ENCODE measurements around the gene NOL9. TPM values are rescaled to one million over a fixed set of nuclear protein-coding genes. Genes with fewer than 3 reads are reported as not detected.

NOL9 gene
- total RNA-seq, 1 donor = 44.9 TPM

DNA sequence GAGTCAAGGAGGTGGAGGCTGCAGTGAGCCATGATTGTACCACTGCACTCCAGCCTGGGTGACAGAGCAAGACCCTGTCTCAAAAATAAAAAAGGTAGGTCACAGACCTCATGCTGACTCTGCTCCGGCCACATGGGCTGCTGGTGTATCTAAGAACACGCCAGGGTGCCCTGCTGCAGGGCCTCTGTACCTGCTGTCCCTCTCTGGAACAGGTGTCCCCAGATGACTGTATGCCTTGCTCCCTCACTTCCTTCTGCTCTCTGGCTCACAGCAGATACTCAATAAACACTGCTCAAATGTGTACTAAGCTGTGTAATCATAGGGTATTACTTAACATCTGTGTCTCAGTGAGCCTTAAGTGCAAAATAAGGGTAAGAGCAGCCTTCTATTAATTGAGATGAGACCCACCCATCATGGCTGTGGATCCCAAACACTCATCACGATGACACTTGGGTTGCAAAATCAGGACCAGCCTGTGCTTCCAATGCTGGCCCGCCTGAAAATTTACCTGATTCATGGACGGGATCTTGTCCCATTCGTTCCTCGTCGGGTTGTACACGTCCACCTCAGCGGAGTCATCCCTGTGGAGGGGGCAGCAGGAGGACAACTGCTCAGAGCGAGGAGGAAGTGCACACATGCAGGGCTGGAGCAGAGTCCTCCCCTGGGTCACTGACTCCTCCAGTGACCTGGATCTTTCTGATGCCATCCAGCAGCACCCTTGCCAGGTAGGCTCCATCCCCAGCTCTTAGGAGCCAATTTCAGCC, 40.8 kb upstream of the NOL9 start:
- H3K4me3 ChIP-seq (ENCODE audit: low read depth, low read length) = no peak overlapping the region
- no peak for DNase-seq (ENCODE audit: low read depth)
- TF ChIP-seq, protein P1, sequence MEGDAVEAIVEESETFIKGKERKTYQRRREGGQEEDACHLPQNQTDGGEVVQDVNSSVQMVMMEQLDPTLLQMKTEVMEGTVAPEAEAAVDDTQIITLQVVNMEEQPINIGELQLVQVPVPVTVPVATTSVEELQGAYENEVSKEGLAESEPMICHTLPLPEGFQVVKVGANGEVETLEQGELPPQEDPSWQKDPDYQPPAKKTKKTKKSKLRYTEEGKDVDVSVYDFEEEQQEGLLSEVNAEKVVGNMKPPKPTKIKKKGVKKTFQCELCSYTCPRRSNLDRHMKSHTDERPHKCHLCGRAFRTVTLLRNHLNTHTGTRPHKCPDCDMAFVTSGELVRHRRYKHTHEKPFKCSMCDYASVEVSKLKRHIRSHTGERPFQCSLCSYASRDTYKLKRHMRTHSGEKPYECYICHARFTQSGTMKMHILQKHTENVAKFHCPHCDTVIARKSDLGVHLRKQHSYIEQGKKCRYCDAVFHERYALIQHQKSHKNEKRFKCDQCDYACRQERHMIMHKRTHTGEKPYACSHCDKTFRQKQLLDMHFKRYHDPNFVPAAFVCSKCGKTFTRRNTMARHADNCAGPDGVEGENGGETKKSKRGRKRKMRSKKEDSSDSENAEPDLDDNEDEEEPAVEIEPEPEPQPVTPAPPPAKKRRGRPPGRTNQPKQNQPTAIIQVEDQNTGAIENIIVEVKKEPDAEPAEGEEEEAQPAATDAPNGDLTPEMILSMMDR (IDR thresholded peaks at IDR 0.05; ENCODE audit: insufficient read depth, low read length) = no peak

GRCh38 chr1:6593810-6594209, 39.5 kb upstream of the NOL9 start:
- DNase-seq (ENCODE audit: low read depth) = no peak
- TF ChIP-seq, protein P1 (IDR thresholded peaks at IDR 0.05; ENCODE audit: insufficient read depth, low read length) = no peak
- no peak overlapping the region for H3K4me3 ChIP-seq (ENCODE audit: low read depth, low read length)

DNA sequence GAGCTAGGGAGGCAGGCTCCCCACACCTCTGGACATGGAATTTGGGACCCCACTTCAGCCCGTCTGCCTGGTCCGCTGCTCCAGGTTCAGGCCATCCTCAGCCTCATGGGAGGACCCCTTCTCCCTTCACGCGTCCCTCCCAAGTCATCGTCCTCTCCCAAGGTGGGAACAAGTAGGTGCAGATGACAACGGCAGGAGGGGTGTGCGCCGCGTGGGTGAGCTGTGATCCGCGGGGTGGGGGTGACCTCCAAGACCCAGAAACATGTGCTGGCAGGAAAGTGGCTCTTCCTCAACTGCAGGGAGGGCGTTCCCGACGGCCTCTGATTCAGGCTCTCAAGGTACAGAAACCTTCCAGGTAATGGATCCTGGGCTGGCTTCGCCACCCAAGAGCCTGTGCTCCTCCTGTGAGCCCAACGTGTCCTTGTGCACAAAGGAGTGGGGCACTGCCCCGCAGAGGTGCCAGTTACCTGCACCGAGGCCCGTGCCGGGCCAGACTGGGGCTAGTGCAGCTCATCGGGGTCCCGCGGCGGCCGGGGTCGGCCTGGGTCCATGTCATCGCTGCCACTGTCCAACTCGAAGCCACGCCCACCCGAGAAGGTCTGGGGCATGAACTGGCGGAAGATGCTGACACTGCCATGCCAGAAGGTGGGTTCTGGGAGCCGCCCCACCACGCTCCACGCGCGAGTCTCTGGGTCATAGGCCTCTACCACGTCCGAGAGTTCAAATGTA, 38.7 kb upstream of the NOL9 start:
- TF ChIP-seq, protein P1 (IDR thresholded peaks at IDR 0.05; ENCODE audit: insufficient read depth, low read length) = no peak
- no peak for DNase-seq (ENCODE audit: low read depth)
- no peak overlapping the region for H3K4me3 ChIP-seq (ENCODE audit: low read depth, low read length)

DNA sequence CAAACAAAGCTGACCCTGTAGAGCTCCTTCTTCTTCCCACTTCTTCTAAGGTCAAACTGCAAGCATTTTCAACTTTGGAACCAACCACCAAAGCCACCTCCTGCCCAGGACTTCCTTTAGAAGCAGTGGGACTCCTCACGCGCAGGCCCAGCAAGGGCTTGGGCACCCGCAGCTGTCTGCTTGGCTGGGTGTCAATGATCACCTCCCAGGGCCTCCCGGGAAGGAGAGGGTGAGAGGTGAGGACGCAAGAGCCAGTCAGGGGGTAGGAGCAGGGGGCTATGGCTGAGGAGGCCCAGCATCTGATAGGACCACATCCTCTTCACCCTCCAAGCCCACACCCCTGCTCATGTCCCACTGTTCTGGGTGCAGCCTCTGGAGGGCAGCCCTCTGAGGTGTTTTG, 38.1 kb upstream of the NOL9 start:
- no peak for DNase-seq (ENCODE audit: low read depth)
- H3K4me3 ChIP-seq (ENCODE audit: low read depth, low read length) = no peak overlapping the region
- TF ChIP-seq, protein P1 (IDR thresholded peaks at IDR 0.05; ENCODE audit: insufficient read depth, low read length) = no peak

DNA sequence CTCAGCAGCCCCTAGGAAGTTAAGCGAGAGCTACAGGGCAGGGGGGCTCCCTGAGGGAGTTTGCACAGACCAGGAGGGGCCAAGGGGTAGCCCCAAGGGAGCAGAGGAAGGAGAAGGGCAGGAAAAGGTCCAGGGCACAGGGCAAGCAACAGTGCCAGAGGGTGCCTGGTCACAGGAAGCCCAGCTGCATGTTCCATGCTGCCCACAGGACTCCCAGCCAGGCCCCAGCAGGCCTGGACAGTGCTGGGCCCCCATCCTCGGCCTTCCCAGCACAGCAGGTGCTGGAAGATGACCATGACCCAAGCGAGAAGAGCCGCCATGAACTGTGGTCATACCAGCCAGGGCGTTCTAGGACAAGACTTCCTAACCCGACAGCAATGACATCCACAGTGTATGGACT, 37.3 kb upstream of the NOL9 start:
- H3K4me3 ChIP-seq (ENCODE audit: low read depth, low read length) = no peak overlapping the region
- TF ChIP-seq, protein P1 (IDR thresholded peaks at IDR 0.05; ENCODE audit: insufficient read depth, low read length) = no peak
- no peak for DNase-seq (ENCODE audit: low read depth)

DNA sequence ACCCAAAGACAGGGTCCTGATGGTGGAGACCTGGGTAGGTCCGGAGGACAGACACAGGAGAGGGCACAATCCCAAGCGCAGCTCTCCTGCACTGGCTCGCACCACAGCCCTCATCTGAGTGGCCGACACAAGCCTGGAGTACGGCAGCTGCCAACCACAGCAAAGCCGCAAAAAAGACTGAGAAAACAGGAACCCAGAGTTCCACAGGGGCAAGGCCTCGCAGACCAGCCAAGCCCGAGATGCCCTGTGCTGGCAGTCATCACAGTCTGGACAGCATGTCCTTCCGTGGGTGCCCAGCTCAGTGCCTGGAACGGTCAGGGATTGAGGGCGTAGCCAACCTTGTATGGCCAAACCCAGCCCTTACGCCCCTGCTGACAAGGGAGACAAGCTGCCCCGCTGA, 36.9 kb upstream of the NOL9 start:
- H3K4me3 ChIP-seq (ENCODE audit: low read depth, low read length) = no peak overlapping the region
- TF ChIP-seq, protein P1 (IDR thresholded peaks at IDR 0.05; ENCODE audit: insufficient read depth, low read length) = no peak
- no peak for DNase-seq (ENCODE audit: low read depth)

Data from fibroblast of the aortic adventitia (primary cell).